DMS153 treated with DMSO at 0.1 percent for 48 hours (cell line): Measurements from ENCODE around the gene FEZ2.

Experiments used
- DNase-seq: peaks from one replicate; lab custom pipeline; 2025; ENCODE audit not compliant: unreplicated experiment; lab: John Stamatoyannopoulos, UW

Gene FEZ2

DNA sequence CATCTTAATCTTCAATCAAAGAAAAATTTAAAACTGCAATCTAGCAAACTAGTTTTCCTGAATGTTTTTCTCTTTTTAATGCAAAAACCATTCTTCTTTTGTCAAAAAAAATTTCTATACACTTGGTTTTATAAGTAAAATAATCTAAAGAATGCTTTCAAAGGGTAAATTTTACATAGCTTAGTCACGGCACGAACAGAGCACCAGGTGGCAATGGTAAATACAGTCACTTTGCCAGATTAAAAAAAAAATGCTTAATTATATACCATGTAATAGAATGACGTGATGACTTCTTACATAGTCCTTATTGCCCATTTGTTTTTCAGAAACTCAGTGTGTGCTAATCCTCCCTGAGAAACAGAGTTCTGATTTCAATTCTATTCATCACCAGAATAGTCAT is 10.4 kb downstream of the FEZ2 start:
- DNase-seq: no peak

DNA sequence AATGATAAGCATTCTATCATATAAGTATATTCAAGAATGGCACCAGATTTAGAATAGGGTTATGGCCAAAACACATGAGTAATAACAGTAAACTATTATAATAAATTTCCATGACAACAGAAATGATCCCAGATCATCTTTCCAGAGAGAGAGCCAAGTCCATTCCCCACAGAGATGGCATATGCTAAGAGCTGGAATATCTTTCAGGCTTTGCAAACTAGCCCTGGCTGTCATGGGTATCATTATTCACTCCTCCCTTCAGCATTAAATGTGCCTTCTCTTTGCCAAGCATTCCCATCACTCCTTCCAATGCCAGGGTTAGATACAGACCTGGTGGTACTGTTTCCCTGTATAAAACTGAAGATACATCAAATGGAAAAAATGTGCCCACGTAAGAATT is 10.9 kb downstream of the FEZ2 start:
- no peak for DNase-seq

DNA sequence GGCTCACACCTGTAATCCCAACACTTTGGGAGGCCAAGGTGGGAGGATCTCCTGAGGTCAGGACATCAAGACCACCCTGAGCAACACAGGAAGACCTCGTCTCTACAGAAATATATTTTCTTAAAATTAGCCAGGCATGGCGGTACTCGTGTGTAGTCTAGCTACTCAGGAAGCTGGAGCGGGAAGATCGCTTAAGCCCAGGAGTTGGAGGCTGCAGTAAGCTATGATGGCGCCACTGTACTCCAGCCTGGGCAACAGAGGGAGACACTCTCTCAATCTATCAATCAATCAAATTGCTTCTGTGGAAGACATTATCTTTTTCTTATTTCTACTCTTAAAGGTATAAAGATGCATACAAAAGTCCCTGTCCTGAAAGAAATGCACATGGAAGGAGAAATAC is 11.3 kb downstream of the FEZ2 start:
- no peak for DNase-seq

DNA sequence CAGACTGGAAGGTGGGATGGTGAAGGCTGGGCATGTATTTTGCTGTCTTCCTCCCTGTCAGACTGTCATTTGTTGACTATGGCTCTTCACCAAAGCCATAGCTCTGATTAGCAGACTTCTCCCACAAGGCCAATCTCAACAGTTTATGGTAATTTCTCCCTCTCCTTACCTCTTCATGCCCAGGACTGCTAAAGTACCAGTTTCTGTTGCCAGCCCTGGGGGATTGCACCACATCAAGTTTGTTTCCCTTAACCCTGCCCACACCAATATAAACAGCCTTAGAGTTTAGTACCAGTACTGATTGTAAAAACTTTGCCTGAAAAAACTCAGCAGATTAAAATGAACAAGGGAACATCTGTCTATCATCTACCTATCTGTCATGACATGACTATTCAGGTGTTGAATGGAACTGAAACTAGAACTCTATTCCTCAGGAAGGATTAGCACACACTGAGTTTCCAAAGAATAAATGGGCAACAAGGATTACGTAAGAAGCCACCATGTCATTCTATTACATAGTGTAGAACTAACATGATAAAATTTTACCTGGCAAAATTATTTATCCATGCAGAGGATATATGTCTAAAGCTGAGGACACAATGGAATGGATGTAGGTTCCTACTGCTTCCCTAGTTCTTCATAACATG is 13.7 kb downstream of the FEZ2 start:
- DNase-seq: no peak

DNA sequence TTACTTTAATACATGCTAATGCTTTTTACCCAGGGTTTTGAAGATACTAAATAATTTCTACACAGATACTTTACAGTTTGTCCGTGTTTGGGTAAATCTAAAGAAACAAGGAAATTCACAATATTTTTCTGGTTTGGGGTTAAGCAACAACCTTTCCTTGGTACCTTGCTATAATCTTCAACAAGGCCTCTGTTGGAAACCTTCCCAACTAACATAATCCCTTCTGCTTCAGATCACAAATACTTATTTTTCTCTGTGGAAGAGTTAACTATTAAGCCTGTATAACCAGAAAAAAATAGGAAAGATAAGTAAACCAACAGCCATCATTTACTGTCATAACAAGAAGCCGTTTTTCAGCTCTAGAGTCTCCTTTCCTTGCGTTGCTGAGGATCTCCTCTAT is 15.0 kb downstream of the FEZ2 start:
- DNase-seq: no peak

DNA sequence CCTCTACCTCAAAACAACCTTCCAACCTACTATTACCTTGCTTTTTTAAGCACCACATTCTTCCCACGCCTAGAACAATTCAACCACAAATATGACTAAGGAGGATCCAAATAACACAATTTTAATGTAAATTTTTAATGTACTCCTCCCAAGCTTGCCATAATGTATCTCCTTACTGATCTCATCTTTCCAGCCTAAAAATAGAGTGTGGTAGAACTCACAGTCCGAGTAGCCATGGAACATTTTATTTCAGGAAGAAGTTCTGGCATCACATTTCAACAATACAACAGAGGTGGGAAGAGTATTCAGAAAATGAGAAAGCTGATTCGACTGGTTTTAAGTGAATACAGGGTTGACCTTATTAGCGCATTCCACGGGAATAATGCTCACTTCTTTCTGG is 15.4 kb downstream of the FEZ2 start:
- no peak for DNase-seq

DNA sequence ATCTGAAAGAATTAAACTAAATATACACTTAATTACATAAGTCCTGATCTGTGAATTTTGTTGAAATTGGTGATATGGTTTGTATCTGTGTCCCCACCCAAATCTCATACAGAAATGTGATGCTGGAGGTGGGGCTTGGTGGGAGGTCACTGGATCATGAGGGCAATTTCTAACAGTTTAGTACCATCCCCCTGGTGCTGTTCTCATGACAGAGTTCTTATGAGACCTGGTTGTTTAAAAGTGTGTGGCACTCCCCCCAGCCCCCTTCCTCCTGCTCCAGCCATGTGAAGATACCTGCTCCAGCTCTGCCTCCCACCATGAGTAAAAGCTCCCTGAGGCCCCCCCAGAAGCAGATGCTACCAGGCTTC is 18.7 kb downstream of the FEZ2 start:
- DNase-seq: no peak

DNA sequence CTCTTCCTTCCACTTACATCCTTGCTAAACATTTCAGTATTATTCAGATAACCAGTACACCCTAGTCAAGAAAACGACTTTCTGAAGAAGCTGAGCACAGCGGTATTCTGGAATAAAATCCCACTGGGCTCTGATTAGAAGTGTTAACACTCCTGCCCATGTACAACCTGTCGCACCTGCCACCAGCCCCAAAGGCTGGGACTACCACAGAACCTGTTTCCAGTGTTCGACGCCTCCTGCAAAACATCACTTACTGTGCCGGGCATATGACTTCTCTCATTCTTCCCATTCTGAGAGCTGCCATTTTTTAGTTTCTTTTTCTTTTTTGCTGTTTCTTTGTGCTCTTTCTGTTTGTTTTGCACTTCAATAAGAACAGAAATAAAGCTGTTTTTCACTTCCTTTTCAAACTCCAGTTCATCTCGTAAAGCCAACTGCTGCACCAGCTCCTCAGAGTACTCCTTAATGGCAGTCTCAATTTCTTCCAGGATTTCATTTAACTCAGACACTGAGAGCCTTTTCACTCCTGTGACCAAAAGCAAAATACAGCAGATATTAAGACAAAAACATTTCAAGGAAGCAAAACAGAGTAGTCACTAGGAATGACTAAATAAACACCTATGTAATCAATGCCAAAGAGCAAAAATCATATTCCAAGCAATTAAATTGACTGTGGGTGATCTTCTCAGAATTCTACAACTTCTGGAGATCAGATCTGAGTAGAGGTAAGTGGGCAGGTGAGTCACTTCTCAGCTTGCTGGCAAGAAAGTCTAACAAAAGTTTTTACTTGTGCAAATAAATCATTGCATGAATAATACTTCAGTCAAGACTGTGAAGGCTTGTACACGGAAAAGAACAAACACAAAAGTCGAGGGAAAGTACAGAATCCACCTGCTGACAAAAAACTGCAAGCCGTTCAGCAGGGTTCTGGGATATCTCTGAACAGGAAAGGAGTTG is 19.3 kb downstream of the FEZ2 start:
- DNase-seq: no peak

DNA sequence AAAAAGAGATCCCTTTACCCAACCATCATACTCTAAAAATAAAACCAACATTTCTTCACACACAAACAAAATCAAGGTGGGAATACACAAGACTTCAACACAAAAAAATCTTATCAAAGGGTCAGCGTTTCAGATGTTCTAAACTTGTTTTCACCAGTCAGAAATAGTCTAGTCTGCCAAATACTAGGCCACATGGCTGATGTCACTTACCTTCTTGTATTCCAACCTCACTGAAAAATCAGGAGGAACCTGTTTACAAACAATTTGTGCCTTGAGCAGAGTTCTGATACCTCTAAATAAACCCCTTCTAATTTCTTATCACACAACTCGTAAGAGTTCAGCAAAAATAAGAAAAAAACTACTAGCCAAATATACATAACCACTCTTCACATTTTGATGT is 20.1 kb downstream of the FEZ2 start:
- DNase-seq: no peak

DNA sequence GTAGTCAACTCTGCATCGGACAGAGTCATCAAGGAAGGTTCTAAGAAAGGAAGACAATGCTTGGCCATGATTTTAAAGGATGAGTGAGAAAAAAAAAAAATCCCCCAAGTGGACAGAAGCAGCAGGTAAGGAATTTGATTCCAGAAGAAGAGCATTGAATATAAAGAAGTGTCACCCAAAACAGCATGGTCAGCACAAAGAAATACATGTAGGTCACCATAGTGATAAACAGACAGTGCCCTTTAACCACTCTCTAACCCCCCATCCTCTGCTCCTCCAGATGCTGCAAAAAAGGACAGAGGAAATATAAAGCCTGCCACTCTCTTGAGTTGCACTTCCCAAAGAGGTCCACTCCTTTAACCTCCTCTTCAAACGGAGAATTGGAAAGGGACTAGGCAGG is 23.4 kb downstream of the FEZ2 start:
- no peak for DNase-seq

DNA sequence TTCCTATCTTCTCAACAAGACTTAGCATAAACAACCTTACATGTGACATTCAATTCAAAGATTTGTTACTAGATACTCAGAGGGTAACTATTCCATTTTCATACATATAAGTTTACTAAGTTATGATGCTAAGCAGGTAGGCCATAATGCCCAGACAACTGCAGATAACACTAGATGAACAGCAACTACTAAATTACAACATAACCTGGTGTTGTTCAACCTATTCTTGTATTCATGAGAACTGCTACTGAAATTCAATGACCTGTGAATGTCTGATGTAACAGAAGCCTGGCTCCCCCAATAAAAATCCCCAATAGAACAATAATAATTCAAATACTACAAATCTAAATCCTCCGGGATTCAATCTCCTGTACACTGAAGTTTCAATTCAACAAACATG is 24.8 kb downstream of the FEZ2 start:
- DNase-seq: no peak

DNA sequence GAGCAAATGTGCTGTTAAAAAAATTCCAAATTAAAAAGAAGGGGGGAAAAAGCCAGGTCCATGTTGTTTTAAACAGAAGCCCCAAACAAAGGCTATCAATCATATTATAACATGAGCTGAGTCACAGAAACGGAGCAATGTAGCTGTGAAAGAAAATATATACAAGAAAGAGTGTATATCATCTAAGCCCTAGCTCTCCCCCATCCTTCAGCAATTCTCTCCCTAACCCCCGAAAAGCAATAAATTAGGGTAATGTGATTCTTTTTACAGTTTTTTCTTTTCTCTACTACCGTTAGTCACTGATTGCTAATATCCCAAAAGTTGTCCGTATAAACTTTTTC is 25.3 kb downstream of the FEZ2 start:
- DNase-seq: no peak

DNA sequence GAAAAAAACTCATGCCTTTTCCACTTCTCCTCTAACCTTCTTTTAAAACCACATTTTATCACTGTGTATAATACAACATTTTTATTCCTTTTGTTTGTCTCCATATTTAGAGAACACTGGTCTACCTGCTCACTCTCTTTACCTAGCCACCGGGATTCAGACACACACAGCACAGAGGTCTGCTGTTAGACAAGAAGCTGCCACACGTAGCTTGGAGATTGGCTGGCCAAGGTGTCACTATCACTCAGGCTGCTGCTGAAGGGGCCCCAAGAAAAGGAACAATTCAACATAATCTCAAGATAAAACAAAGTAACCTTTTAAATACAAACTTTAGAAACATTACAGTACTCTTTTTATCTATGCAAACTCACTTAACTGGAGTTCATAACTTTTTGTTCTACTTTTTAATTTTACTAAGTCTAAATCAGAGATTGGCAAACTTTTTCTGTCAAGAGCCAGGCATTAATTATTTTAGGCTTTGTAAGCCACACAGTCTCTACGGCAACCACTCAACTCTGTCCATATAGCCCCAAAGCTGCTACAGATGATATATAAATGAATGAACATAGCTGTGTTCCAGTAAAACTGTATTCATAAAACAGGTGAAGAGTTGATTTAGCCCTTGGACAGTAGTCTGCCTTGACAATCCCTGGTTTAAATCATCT is 25.8 kb downstream of the FEZ2 start:
- no peak for DNase-seq

DNA sequence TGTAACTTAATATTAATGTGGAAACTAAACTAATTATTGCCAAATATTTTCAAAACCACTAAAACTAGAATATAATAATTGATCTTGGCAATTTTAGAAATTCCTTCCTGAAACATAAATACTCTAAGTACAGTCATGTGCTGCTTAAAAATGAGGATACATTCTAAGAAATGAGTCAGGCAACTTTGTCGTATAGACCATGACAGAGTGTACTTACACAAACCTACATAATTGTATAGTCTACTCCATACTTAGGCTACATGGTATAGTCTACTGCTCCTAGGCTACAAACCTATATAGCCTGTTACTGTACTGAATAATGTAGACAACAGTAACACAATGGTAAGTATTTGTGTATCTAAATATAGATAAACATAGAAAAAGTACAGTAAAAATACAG is 27.6 kb downstream of the FEZ2 start:
- DNase-seq: no peak

DNA sequence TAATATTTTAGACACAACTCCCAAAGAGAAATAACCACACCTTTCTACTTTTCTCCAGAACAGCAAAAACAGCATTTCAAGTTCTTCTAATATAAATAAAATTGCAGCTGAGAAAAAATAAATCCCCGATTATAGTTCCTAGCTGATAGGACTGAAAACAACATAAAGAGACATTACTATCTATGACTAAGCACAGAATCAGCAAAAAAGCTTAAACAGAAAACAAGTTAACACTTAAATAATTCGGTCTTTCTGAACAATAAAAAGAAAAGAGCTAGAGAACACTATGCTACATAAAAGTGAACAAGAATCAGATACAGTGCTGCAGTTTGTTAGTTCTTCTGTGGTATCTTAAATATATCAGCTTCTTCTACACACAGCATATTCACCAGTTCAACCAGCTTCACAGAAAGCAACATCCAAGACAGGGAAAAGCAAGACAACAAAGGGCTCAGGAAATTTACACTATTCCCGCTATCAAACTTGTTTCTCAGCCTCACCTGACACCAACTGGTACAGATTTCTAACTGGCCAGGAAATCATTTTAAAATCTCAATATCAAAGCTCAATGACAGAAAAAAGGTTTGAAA is 28.6 kb downstream of the FEZ2 start:
- DNase-seq: no peak

DNA sequence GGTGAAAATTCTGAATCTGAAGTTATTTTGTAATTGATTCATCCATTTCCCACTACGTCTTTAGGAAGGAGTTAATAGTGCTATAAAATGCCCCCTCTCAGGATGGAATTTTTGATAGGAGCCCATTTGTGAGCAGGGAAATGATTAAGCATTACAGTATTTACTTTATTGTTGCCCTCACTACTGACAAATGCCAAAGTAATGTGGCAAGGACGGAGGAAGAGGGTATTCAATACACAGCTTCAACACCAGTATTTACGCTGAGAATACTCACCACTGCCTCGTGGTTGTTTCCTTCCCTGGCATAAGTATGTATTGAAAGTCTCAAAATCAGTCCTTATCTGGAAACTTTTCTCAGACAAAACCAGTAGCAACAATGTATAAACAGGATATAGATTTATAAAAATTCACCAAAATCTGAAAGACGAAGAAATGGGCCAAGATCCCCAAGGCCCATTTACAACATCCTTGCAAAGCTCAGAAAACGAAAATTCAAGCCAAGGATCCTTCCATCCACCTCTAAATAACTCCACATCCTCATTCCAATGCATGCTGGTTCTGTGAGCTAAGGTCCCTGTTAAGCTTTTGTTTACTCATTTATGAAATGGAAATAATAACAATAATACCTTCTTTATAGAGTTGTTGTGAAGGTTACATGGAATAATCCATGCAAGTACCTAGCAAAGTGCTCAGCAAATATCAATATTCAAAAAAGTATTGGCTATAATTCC is 29.3 kb downstream of the FEZ2 start:
- DNase-seq: no peak

DNA sequence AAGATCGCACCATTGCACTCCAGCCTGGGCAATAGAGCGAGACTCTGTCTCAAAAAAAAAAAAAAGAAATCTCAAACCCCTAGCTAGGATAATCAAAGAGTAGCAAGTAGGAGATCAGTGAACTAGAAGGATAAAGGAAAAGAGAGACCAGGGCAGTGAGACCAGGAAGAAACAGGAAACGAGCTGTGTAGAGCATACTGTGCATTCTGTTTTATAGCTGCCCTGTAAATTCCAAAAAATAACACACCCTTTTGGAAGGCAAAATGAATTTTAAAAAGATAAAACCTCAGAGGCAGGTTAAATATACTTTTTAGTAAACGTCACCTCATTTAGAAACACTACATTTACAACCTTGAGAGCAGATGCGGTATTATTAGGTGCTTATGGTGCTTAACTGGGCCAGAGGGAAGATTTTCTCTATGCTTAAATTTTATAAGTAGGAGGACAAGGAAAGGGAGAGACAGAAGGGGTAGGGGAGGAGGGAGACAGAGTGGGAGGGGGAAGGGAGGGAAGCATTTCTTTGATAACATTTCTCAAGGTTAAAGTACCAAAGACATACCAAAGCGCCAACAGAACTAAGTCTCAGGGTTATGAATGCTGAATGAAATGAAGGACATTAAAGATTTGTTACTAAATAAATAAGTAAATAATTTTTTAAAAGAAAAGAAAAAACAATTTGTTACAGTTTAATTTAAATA is 30.1 kb downstream of the FEZ2 start:
- no peak for DNase-seq

DNA sequence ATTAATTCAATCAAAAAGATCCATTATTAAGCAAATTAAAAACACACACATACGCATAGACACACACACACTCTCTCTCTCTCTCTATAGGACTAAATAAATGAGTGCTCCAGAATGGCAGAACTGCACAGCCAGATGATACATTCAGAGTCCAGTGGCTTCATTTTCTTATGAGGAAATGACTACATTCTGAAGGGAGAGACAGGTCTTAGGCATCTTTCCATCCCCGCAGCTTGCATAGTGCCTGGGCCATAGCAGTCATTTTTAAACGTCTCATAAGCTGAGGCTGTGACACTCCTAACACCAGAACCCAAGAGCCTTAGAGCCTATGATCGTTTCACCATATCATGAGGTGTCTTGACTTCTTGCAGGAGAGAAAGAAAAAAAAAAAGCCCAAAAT is 31.1 kb downstream of the FEZ2 start:
- no peak for DNase-seq

DNA sequence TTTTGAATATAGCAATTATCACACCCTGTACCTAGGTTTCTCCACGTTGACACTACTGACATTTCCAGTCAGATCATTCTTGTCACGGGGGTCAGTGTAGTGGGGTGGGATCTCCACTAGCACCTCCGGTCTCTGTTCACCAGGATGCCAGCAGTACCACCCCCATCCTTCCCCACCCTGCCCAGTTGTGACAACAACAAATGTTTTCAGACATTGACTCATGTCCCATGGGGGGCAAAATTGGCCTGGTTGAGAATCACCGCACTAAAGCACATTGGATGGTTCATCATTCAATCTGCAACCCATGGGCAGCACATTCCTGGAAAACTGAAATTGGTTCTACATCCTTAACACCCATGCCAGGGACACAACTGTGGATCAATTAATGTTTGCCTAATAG is 32.3 kb downstream of the FEZ2 start:
- DNase-seq: no peak

DNA sequence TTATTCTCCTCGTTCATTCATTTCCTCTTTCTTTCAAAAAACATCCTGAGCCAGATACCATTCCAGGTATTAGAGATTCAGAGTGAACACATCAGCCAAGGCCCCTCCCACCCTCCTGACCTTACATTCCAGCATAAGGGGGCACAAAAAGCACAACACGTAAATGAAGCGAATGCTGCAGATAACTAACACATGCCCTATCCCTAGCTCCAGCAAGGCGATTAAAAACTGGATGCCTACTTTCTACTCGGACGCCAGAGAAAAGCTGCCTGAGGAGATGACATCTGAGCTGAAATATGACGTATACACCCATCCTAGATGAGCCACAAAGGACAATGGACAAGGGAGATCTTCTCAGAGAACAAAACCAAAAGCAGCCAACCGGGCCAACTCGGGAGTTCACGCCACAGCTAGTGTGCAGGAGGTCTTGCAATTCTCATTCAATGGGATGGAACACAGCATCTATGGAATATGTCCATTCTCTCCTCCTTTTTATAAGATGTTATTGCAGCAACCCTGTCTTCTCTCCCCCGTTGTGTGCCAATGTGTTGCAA is 33.5 kb downstream of the FEZ2 start:
- DNase-seq: no peak
